H4 (cell line): ENCODE results near the gene SLC17A4. TPM values are rescaled to one million over a fixed set of nuclear protein-coding genes. Genes with fewer than 3 reads are reported as not detected.

ENCODE experiments used
- DNase-seq: peaks from one replicate; pipeline ENCODE4 v3.0.0-alpha.2; 2015; ENCODE audit warnings: low spot score
- total RNA-seq: library from RNA; depleted of rRNA; stranded (reverse); fragments of >200 nt; shearing (Covaris generic); gene quantifications from 2 replicates; pipeline ENCODE4 v1.2.3, GENCODE V29; 2014; rRNA removed

SLC17A4 gene
- total RNA-seq, 1 experiment from 2014 or later, result not detected

DNA sequence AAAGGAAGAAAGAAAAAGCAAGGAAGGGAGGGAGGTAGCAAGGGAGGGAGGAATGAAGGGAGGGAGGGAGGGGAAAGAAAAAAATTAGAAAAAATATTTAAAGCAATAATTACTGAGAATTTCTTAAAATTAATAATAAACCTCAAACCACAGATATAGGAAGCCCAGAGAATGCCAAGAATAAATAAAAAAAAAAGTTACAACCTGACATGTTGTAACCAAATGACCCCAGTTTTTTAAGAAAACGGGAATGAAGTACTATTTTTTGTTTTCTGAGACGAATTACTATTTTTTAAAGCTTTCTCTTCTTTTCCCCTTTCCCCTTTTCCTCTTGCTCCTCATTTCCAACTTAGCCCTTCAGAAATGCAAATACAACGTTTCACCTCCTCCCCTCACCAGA is 60.7 kb downstream of the SLC17A4 start:
- DNase-seq, result no peak

DNA sequence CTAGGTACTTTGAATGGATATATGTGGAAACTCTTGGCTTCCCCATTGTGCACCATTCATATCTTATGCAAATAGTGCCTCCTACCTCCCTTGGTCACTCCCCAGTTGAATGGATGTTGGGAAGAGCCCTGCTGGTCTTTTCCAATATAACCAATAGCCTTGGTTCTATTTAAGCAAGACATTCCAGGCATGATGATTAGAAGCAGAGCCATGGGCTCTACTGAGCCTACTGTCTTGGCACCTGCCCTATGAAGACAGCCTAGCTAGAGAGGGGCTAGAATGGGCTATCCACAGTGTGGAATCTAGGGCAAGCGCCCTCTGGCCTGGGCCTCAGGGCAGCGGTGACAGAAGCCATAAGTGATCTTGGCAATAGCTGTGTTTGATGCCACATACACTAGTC is 61.7 kb downstream of the SLC17A4 start:
- DNase-seq, result no peak

DNA sequence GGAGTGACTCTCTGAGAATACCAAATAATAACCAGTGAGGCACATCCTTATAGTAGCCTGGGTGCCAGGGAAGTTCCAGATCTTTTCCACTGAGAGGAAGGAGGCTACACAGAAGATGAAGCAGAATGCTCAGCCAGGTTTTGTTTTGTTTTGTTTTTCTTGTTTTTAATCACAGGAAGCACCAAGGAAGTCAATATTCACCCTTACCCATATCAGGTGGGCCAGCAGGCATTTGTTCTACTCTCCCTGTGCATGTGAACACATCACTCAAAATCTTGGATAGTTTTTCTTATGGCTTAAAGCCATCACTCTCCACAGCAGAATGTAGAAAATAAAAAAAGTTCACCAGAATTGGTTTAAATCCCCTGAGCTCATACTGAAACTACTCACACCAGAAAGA is 66.8 kb downstream of the SLC17A4 start:
- no peak for DNase-seq

DNA sequence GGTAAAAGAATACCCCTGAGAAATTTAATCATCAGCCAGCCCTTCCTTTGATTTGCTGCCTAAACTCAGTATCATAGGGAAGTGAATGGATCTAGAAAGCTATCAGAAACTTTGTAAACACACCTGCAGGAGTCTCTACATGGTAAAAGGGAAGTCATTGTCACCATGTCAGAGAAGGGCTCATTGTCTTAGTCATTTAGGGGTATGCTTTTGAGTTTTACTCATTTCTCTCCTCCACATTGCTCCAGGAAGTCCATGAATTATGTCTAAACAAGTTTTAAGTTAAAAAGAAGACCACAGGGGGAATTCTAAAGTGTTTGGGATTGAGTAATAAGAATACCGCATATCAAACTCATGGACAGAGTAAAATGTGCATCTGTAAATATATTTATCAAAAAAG is 74.8 kb downstream of the SLC17A4 start:
- DNase-seq, result no peak

DNA sequence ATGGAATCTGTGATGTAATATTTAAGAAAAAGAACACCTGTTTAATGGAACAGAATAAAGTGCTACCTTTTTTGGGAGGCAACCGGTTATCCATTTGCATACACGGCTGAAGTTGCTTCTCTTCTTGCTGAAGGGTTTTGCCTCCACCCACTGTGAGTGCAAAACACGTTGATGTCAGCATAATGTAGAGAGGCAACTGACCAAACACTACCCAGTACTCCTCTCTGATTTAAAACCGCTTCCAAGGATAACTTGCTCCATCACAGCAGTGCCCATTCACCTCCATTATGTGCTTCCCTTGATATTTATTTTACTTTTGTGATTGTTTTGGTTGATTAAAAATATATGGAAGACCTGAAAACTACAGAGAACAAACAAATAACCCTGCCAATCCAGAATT is 75.9 kb downstream of the SLC17A4 start:
- no peak for DNase-seq

Other genes starting within 250 kb of the SLC17A4 start
- not detected in 2 replicates for gene SCGN, start 102.5 kb upstream of the SLC17A4 start, total RNA-seq
- gene SLC17A1, start 77.3 kb downstream of the SLC17A4 start, total RNA-seq, result not detected in 2 replicates
- 0.39 TPM in 1 of 2 replicates, not detected in the other for gene SLC17A3, start 119.5 kb downstream of the SLC17A4 start, total RNA-seq
- gene SLC17A2, start 175.9 kb downstream of the SLC17A4 start, total RNA-seq, result not detected in 2 replicates
- 4.7 and 7.1 TPM in 2 replicates for gene TRIM38, start 208.1 kb downstream of the SLC17A4 start, total RNA-seq